ENCODE results near the gene PRADC1.
"Not testable (repeated sequence)": the region's sequence is repeated elsewhere in the genome, so short reads cannot be mapped to it uniquely, and the experiment has no call there.

Gene PRADC1

GRCh38 chr2:73202156-73203054, 30.6 kb downstream of the PRADC1 start, which contains the start of gene NOTO:
TSS of gene NOTO (plus strand) at chr2:73202574. CDS start at chr2:73202667, 93 bp downstream.
- DNase-seq (ENCODE audit: low read depth), result no peak

- DNase-seq (ENCODE audit: low read depth), result not testable (repeated sequence)
These were observed 32.8 kb downstream of the PRADC1 start for GRCh38 chr2:73200281-73200680.

DNA sequence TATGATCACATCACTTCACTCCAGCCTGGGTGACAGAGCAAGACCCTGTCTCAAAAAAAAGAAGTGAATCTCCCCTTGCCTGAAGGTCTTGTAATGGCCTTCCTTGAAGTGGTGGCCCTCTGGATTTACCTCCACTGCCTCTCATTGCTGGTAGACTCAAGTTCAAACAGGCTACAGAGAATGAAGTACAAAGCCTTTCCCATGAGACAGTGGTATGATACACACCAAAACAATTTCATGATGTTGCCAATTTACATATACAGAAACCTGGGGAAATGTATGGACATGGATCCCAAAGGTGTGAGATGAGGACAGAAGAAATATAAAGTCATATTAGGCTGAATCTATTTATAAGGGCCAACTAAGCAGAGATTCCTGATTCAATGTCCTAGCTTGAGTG, 35.5 kb downstream of the PRADC1 start:
- no peak for DNase-seq (ENCODE audit: low read depth)

GRCh38 chr2:73187549-73187948, 45.5 kb downstream of the PRADC1 start:
- no peak for DNase-seq (ENCODE audit: low read depth)

DNA sequence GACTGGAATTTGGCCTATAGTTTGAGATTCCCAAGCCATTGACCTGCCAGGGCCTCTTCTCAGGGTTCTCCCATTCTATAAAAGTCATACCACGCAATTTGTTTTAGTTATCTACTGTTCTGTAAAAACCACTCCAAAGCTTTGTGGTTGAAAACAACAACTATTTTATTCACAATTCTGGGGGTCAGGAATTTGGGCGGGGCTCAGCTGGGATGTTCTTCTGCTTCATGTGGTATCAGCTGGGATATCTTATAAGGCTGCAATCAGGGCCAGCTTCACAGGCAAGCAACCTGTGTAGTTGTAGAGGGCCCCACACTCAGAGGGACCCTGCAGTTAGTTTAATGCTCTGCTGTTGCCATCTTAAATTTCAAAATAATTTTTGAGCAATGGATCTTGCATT, 47.1 kb downstream of the PRADC1 start:
- no peak for DNase-seq (ENCODE audit: low read depth)

Measured in HS-5 (cell line).